ENCODE measurements around the gene ERBB3.
"Not testable (repeated sequence)": the region's sequence is repeated elsewhere in the genome, so short reads cannot be mapped to it uniquely, and the experiment has no call there.

Gene ERBB3

GRCh38 chr12:56116267-56117081 is 36.5 kb downstream of the ERBB3 start, which contains the start of gene RPL41:
TSS of gene RPL41 (plus strand) at chr12:56116633.
- peak; percentile 83 for DNase-seq

- DNase-seq: not testable (repeated sequence)
Observed at GRCh38 chr12:56117082-56117706, 37.2 kb downstream of the ERBB3 start.

DNA sequence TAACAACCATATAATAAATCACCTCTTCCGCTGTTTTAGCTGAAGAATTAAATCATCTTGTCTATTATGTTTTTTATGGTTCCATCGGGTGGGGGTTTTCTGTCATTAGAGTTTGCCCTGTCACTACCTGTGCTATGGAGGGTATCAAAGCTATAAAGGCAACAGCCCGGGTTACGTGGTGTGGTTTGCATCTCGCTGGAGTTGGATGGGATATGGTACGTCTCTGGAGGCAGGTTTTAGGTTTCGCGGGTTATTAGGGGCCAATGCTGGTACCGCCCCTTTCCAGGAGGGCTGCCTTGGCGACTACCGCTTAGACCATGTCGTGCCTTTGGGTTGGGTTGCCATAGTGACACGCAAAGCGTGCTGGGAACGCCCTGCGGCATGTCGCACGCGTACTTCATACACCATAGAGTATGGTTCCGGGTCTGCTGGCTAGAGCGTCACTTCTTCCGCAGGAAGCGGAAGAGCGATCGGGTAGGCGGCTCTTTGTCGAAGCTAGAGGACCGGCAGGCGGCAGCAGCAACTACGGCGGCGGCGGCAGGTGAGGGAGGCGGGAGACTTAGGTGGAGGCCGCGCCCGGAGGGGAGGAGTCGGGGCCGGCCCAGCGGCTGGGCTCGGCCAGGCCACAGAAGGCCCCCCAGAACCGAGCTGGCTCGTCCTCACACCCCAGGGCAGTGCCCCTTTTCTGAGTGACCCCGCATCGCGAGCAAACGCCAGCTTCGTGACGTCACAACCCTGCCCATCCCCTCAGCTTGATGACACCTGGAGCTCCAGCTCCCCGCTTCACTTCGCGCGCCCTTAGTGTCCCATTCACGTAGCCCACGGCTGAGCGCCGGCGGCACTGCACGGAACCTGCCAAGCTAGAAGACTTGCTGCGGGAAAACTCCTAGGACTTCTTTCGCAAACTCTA is 38.1 kb downstream of the ERBB3 start, which contains the start of gene ZC3H10:
Gene ZC3H10, plus strand, starts transcription at position 489 of the 910 bp plus-strand sequence. CDS start 2,297 bp downstream, outside the sequence.
- peak; percentile 99 for DNase-seq

DNA sequence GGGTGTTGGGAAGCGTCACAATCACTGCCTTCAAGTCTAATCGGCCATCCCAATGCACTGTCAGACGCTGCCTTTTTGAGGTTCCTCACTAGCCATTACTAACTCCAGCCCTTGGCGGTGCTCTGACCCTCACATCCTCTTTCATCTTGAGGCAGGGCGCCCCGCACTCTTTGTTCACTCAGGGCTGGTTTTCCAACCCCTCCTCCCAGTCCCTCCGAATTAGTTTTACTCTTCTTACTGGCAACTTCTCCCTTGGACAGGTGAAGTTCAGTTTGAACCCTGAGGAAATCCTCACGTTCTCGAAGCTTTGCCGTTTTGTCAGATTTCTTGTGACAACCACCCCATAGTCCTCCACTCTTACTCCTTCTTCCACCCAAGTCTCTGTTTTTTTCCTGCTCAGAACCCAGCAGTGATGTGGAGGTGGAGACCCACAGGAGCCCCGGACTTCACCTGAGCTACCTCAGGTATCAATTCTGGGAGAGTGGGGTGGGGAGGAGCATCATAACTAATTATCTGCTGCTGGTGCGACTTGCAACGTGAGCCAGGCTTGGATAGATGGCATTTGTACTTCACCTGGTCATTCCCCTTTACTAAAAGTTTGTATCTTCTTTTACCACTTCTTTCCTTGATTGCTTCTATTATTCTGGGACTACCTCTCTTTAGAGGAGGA is 38.9 kb downstream of the ERBB3 start:
- DNase-seq: no peak

- DNase-seq: peak; percentile 83
Observed at GRCh38 chr12:56119361-56119796, 39.4 kb downstream of the ERBB3 start.

GRCh38 chr12:56120158-56120846 is 40.3 kb downstream of the ERBB3 start:
- no peak for DNase-seq

DNA sequence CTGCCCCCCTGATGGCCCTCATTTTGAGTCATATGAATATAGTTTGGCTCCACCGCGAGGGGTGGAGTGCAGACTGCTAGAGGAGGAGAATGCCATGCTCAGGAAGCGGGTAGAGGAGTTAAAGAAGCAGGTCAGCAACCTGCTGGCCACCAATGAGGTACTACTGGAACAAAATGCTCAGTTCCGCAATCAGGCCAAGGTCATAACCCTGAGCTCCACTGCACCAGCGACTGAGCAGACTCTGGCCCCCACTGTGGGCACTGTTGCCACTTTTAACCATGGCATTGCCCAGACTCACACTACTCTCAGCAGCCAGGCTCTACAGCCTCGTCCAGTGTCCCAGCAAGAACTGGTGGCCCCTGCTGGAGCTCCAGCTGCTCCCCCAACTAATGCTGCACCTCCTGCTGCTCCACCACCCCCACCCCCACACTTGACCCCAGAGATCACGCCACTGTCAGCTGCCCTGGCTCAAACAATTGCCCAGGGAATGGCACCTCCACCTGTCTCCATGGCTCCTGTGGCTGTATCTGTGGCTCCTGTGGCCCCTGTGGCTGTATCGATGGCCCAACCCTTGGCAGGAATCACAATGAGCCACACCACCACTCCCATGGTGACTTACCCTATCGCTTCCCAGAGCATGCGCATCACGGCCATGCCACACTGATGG is 41.4 kb downstream of the ERBB3 start:
- no peak for DNase-seq

DNA sequence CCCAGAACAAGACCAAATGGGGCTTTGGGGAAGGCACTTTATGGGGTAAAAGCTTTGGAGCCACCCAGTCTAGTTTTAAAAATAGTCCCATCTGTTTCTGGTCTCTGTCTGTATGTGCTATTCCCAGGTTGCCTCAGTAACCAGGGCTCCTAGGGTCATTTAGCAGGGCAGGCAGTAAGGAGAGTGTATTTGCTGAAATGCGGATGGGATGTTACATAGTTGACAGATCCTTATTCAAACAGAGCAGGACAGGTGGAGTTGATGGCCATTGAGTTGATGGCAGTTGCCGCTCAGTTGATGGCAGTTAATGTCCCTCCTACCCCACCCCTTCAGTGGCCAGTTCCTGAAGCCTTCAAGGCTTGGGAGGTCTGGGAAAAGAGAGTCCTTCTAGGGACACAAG is 42.7 kb downstream of the ERBB3 start:
- no peak for DNase-seq

DNA sequence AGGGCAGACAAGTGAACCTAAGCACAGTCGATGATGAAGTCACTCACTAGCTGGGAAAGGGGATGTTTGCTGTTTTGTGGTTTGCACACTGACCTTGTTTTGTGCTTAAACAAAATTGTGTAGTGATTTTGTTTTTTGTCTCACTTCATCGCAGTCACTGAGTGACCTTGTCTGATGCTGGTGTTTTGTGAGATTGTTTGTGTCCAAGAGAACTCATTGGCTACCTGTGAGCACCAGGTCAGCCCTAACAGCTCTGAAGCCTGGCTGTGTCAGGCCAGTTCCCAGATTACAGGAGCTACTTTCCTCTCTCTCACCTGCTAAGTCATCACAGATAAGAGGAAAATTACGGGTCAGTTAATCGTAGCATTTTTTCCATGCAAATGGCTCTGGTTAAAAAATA is 44.2 kb downstream of the ERBB3 start:
- DNase-seq: no peak

DNA sequence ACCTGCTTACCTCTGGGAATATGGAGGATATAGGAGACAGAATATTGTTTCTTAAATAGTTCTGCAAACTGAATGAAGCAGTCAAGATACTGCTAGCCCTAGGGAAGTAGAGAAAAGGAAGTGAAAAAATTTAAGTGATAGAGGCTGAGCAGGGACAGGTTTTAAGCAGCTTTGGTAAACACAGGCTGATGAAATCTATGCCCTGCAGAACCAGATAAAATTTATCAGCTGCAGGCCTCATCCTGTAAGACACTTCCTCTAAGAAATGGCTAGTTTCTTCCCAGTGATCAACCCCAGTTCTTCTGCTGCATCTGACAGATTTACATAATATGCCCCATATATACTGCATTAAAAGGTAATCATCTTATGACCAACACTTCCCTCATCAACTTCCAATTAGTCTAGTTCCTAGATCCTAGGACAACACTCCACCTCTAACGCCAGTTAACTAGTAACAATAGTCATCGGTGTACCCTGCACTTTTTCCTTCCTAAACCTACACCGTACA is 46.8 kb downstream of the ERBB3 start:
- no peak for DNase-seq

GRCh38 chr12:56127485-56127887 is 47.5 kb downstream of the ERBB3 start:
- no peak for DNase-seq

GRCh38 chr12:56127888-56128669 is 48.1 kb downstream of the ERBB3 start, which contains the start of gene ESYT1:
TSS of gene ESYT1 (plus strand) at chr12:56128267. CDS start at chr12:56128320, 53 bp downstream.
- peak; percentile 98 for DNase-seq

GRCh38 chr12:56128670-56129205 is 48.8 kb downstream of the ERBB3 start:
- peak; percentile 11 for DNase-seq

- DNase-seq: peak; percentile 17
Observed at GRCh38 chr12:56129206-56129941, 49.4 kb downstream of the ERBB3 start.

DNA sequence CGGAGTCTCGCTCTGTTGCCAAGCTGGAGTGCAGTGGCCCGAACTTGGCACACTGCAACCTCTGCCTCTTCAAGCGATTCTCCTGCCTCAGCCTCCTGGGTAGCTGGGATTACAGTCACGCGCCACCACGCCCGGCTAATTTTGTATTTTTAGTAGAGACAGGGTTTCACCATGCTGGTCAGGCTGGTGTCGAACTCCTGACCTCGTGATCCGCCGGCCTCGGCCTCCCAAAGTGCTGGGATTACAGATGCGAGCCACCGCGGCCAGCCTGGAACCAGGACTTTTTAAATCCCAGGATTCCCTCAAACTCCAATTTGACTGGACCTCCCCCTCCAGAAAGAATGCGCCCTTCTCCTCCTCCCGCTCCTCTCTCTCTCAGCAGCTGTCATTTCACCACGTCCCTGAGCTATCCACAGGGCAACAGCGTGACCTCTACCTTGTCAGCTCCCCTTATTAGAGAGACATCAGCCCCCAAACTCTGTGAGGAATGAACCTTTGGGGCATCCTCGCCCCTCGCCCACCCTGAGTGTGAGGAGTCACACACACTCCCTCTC is 50.1 kb downstream of the ERBB3 start:
- DNase-seq: no peak

GRCh38 chr12:56130876-56131275 is 50.9 kb downstream of the ERBB3 start:
- DNase-seq: no peak

GRCh38 chr12:56134897-56135296 is 54.9 kb downstream of the ERBB3 start:
- no peak for DNase-seq

GRCh38 chr12:56137853-56138571 is 58.0 kb downstream of the ERBB3 start:
- no peak for DNase-seq

All from amniotic stem cell (primary cell).